A549 (cell line): ENCODE data around the gene ZC3H13. TPM values are rescaled to one million over a fixed set of nuclear protein-coding genes. Genes with fewer than 3 reads are reported as not detected.

Experiments
- ATAC-seq, 2 experiments: fragments of 200-7000 bp in 1 of 2; fragments of >200 bp in 1 of 2; cut with Nextera tagmentation in 1 of 2; cut with Tn5 transposase in 1 of 2; 3 replicates each; pipeline versions ENCODE4 v1.8.0 to v1.9.1; 2018 to 2020; ENCODE audit warnings: mild to moderate bottlenecking in 1 of 2, moderate library complexity in 1 of 2
- CTCF ChIA-PET: fragments of 300-600 bp; sonication (Branson Sonifier 250); formaldehyde crosslinking; extraction: SDS; loops from one replicate; lab custom pipeline; 2021; ENCODE audit warnings: antibody characterized with exemption, inconsistent platforms; lab: Yijun Ruan, JAX
- POLR2A ChIA-PET: fragments of 350-600 bp; formaldehyde crosslinking; extraction: SDS; loops from one replicate; lab custom pipeline; 2021; ENCODE audit warnings: antibody characterized with exemption, inconsistent platforms; lab: Yijun Ruan, JAX
- DNase-seq, 2 experiments: peaks; one replicate each; pipeline versions ENCODE4 v3.0.0 to v3.0.0-alpha.2; 2011 to 2016; ENCODE audit warnings: low read depth in 1 of 2, low spot score in 1 of 2
- FAIRE-seq: peaks from 2 replicates; lab custom pipeline; 2011; peaks lifted over from hg19 to GRCh38; lab: Jason Lieb, UNC
- H3K27ac ChIP-seq, 2 experiments: fragments of >200 bp; sonication (Bioruptor Twin); formaldehyde crosslinking; 3 replicates each; pipeline ENCODE4 v1.5.1; 2016 to 2017
- H3K4me1 ChIP-seq: fragments of >200 bp; sonication (Bioruptor Twin); formaldehyde crosslinking; 3 replicates; pipeline ENCODE4 v1.6.1; 2016
- H3K4me2 ChIP-seq: fragments of >200 bp; sonication (Bioruptor Twin); formaldehyde crosslinking; 3 replicates; pipeline ENCODE4 v1.6.1; 2016
- H3K4me3 ChIP-seq: fragments of >200 bp; sonication (Bioruptor Twin); formaldehyde crosslinking; 3 replicates; pipeline ENCODE4 v1.5.1; 2016
- H3K9me3 ChIP-seq: fragments of >200 bp; sonication (Bioruptor Twin); formaldehyde crosslinking; 3 replicates; pipeline ENCODE4 v1.6.1; 2016
- BHLHE40 ChIP-seq: IDR thresholded peaks from 2 replicates; pipeline ENCODE4 v1.6.1; 2012; ENCODE audit warnings: low read depth, low read length, inconsistent platforms
- CBX8 ChIP-seq: fragments of 200-600 bp; sonication (generic); IDR thresholded peaks from 2 replicates; pipeline ENCODE4 v1.6.1; 2016
- CEBPB ChIP-seq, 2 experiments: fragments of >200 bp in 1 of 2; sonication (Bioruptor Twin) in 1 of 2; formaldehyde crosslinking in 1 of 2; IDR thresholded peaks; 2 replicates each; pipeline ENCODE4 v1.6.1; 2012 to 2016
- EHMT2 ChIP-seq: fragments of 200-600 bp; sonication (generic); IDR thresholded peaks from 2 replicates; pipeline ENCODE4 v1.6.1; 2016; ENCODE audit warnings: antibody characterized with exemption, low read depth, mild to moderate bottlenecking, moderate library complexity
- ESRRA ChIP-seq: fragments of 150-350 bp; IDR thresholded peaks from 2 replicates; pipeline ENCODE4 v1.6.1; 2014; ENCODE audit warnings: mild to moderate bottlenecking, low read length, borderline replicate concordance
- FOSB ChIP-seq: fragments of 250-450 bp; sonication (Bioruptor Pico); IDR thresholded peaks from 2 replicates; pipeline ENCODE4 v1.5.0; 2020; ENCODE audit warnings: mild to moderate bottlenecking, moderate library complexity
- FOSL2 ChIP-seq, 2 experiments: fragments of 450-650 bp in 1 of 2; fragments of >200 bp in 1 of 2; sonication (Bioruptor Twin) in 1 of 2; formaldehyde crosslinking; IDR thresholded peaks; 2 replicates each; pipeline versions ENCODE4 v1.5.0 to v1.6.1; 2016 to 2020; ENCODE audit warnings: mild to moderate bottlenecking in 1 of 2, moderate library complexity in 1 of 2
- GATA3 ChIP-seq: IDR thresholded peaks from 2 replicates; pipeline ENCODE4 v1.6.1; 2012; ENCODE audit warnings: borderline replicate concordance
- HOXA7 ChIP-seq: fragments of 250-450 bp; sonication (Bioruptor Pico); IDR thresholded peaks from 2 replicates; pipeline ENCODE4 v1.5.0; 2020; ENCODE audit warnings: mild to moderate bottlenecking, moderate library complexity
- JUN ChIP-seq, 2 experiments: fragments of >200 bp; sonication (Bioruptor Twin); formaldehyde crosslinking; IDR thresholded peaks; 2 replicates in 1 of 2; 3 replicates in 1 of 2; pipeline ENCODE4 v1.6.1; 2016 to 2017
- JUNB ChIP-seq: fragments of >200 bp; sonication (Bioruptor Twin); formaldehyde crosslinking; IDR thresholded peaks from 2 replicates; pipeline ENCODE4 v1.6.1; 2016
- KDM1A ChIP-seq: fragments of 200-600 bp; sonication (generic); IDR thresholded peaks from 2 replicates; pipeline ENCODE4 v1.6.1; 2016; ENCODE audit warnings: low read depth, mild to moderate bottlenecking
- MAFK ChIP-seq: fragments of 450-650 bp; IDR thresholded peaks from 2 replicates; pipeline ENCODE4 v1.6.1; 2014; ENCODE audit not compliant: partially characterized antibody
- MAZ ChIP-seq: fragments of 150-350 bp; IDR thresholded peaks from 2 replicates; pipeline ENCODE4 v1.6.1; 2014; ENCODE audit warnings: antibody characterized with exemption, low read depth, low read length, borderline replicate concordance
- MYC ChIP-seq: IDR thresholded peaks from 2 replicates; pipeline ENCODE4 v1.6.1; 2012; ENCODE audit warnings: mild to moderate bottlenecking, inconsistent platforms, low read length, improper control_type of control experiment, borderline replicate concordance
- NR3C1 ChIP-seq: fragments of >200 bp; sonication (Bioruptor Twin); formaldehyde crosslinking; IDR thresholded peaks from 3 replicates; pipeline ENCODE4 v1.6.1; 2017
- POLR2AphosphoS2 ChIP-seq: conservative IDR thresholded peaks from 2 replicates; pipeline ENCODE4 v1.6.1; 2012; ENCODE audit warnings: low read length, improper control_type of control experiment, inconsistent platforms
- RCOR1 ChIP-seq: fragments of 150-350 bp; IDR thresholded peaks from 2 replicates; pipeline ENCODE4 v1.6.1; 2014; ENCODE audit warnings: antibody characterized with exemption, low read length, low read depth
- SMC3 ChIP-seq: fragments of >200 bp; sonication (Bioruptor Twin); formaldehyde crosslinking; IDR thresholded peaks from 3 replicates; pipeline ENCODE4 v1.6.1; 2018; ENCODE audit warnings: inconsistent platforms
- TFCP2L1 ChIP-seq: fragments of 250-450 bp; sonication (Bioruptor Pico); IDR thresholded peaks from 2 replicates; pipeline ENCODE4 v1.5.0; 2021; ENCODE audit warnings: mild to moderate bottlenecking
- ZC3H11A ChIP-seq: fragments of 450-650 bp; IDR thresholded peaks from 2 replicates; pipeline ENCODE4 v1.6.1; 2014; ENCODE audit warnings: antibody characterized with exemption, mild to moderate bottlenecking
- ZNF302 ChIP-seq: fragments of 250-450 bp; sonication (Bioruptor Pico); IDR thresholded peaks from 2 replicates; pipeline ENCODE4 v1.9.0; 2021; ENCODE audit warnings: inconsistent platforms, mild to moderate bottlenecking, moderate library complexity
- WGBS: methylation state at CpG from one replicate; pipeline ENCODE4 v1.1.6; 2017; ENCODE audit errors: missing lambda C conversion rate; 5-methylcytosine and 5-hydroxymethylcytosine counted together
- polyA plus RNA-seq, 4 experiments: library from polyadenylated mRNA; depleted of rRNA in 3 of 4; stranded (reverse); fragments of >200 nt; fragmentation: RNase III in 1 of 4; extraction: RNeasy Plus Mini Kit Qiagen cat#74134 plus additional on column Dnase treatment in 1 of 4; gene quantifications; 2 replicates in 3 of 4; 3 replicates in 1 of 4; pipeline ENCODE4 v1.2.3, GENCODE V29; 2011 to 2017
- TF ChIP-seq, protein P1 (sequence below): IDR thresholded peaks from 2 replicates; pipeline ENCODE4 v1.6.1; 2012

Gene ZC3H13
- polyA plus RNA-seq, 2 of the 4 experiments (the other 2 are of a cell fraction), result 9.5 to 17.5 TPM

DNA sequence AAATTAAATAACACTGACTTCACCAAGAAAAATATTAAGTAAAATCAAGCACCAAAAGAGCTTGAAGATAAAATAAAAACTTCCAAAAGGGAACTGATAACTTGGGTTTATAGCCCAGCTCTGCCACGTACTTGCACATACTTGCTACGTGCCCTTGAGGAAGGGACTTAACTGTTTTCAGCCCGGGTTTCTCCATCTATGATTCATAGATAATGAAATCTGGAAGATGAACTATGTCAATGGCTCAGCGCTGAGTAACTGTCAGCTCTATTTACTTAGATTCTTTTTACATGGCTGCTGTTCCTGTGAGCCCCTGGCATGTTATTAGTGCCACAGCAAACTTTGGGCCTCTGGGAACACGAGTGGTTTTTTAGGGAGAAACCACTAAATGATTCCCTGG is 9.6 kb upstream of the ZC3H13 start:
- 0% methylated on average over 5 of the region's 5 CpGs for WGBS
- peak; percentile 25 to 64 for DNase-seq
- Histone ChIP-seq H3K4me3 (no peak overlapping the region), H3K4me2 (peak overlapping the region; percentile 71), H3K4me1 (peaks cover 12% of the 10 kb centered on the region; the same call in 2 of the 3 replicates), H3K27ac (peak overlapping the region; percentile 59 to 74), H3K9me3 (no peaks in the 10 kb centered on the region)
- peak; percentile 90 to 94 for ATAC-seq
- POLR2A ChIA-PET, result interaction anchor here (1.0 to 1.2 kb wide), 2 partner anchors 10 to 24 kb away, joined by 3 to 5 read pairs; partner anchors contain the start of gene ZC3H13
- CTCF ChIA-PET, result interaction anchor here (0.7 to 1.0 kb wide), 2 partner anchors 65 to 70 kb away, joined by 3 read pairs; no protein-coding TSS in a partner anchor
- TF ChIP-seq CBX8 (no peak), MAZ (no peak), MYC (no peak), JUNB (0 out of 2 replicates have a peak, but pooled peaks have one; percentile 16), FOSL2 (IDR thresholded peaks at IDR 0.05) (peak; percentile 53), FOSL2 (CRISPR knock-in tag; IDR thresholded peaks at IDR 0.05) (peak; percentile 72)
- TF ChIP-seq, all 56 proteins: peak for 2
- FAIRE-seq, result no peak

DNA sequence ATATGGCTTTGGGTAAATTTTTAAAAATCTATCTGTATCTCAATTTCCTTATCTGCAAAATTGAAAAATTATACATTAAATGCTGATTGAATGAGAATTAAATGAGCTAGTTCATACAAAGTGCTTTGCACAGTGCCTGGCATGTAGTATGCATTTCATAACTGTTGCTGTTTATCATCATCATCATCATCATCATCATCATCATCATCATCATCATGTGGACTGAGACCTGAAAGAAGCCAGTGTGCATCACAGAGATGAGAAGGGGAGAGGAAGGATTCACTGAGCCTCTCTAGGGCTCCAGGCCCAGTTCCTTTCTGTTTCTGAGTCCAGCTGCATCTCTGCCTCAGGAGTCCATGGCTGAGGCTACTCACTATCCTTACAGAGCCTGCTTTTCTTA is 6.9 kb upstream of the ZC3H13 start:
- Histone ChIP-seq H3K27ac (no peak overlapping the region), H3K4me2 (no peak overlapping the region), H3K4me3 (no peak overlapping the region), H3K4me1 (peaks cover 12% of the 10 kb centered on the region; the same call in 2 of the 3 replicates), H3K9me3 (no peaks in the 10 kb centered on the region)
- POLR2A ChIA-PET, result no interaction called here
- CTCF ChIA-PET, result interaction anchor here (0.7 kb wide), 1 partner anchor 17 kb away, joined by 3 read pairs; no protein-coding TSS in a partner anchor
- FAIRE-seq, result no peak
- TF ChIP-seq TFCP2L1 (no peak), BHLHE40 (no peak), CBX8 (no peak), JUN (IDR thresholded peaks at IDR 0.05) (no peak), NR3C1 (no peak), ZC3H11A (no peak), GATA3 (no peak), KDM1A (no peak), RCOR1 (no peak), ESRRA (no peak), MAZ (no peak), MAFK (no peak), POLR2AphosphoS2 (no peak), HOXA7 (CRISPR knock-in tag) (no peak), CEBPB (IDR thresholded peaks at IDR 0.05) (no peak), SMC3 (no peak), EHMT2 (no peak)
- TF ChIP-seq, protein P1, sequence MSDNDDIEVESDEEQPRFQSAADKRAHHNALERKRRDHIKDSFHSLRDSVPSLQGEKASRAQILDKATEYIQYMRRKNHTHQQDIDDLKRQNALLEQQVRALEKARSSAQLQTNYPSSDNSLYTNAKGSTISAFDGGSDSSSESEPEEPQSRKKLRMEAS, result no peak
- no peak for DNase-seq
- ATAC-seq, result no peak

DNA sequence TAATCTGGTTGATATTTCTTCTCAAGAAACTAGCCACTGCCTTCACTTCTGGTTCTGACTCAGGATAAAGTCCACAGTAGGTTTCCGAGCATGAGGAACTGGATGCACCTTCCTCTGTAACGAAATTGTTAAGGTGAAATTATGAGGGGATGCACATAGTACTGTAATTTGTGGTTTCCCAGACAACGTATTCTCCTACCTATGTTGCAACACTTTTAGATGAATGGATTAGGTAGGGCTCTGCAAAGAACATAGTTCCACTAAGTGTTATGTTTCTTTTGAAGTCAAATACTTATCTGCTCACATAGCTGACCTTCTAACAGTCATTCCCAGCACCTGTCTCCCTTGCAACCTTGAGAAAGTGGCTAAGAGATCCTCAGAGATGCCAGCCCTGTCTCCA is 5.7 kb upstream of the ZC3H13 start:
- TF ChIP-seq FOSB (CRISPR knock-in tag) (no peak), ZNF302 (CRISPR knock-in tag) (no peak), MYC (no peak)
- ATAC-seq, result no peak
- POLR2A ChIA-PET, result no interaction called here

More for the DNA sequence above, 5.7 kb upstream of the ZC3H13 start:
- H3K4me1 ChIP-seq, result peaks cover 19% of the 10 kb centered on the region; the same call in 2 of the 3 replicates
- no peak overlapping the region for H3K4me2 ChIP-seq
- FAIRE-seq (no peak), DNase-seq (no peak)
- no peak overlapping the region for H3K4me3 ChIP-seq
- 66% methylated on average over 3 of the region's 3 CpGs for WGBS
- CTCF ChIA-PET, result no interaction called here
- H3K9me3 ChIP-seq, result no peaks in the 10 kb centered on the region
- no peak overlapping the region for H3K27ac ChIP-seq
